ENCODE measurements around the gene NDUFA8.

The NDUFA8 gene

GRCh38 chr9:122183501-122183900 lies 23.9 kb upstream of the NDUFA8 start:
- DNase-seq: no peak

- DNase-seq: no peak
Observed at GRCh38 chr9:122180633-122181032, 21.1 kb upstream of the NDUFA8 start.

GRCh38 chr9:122179690-122180074 lies 20.1 kb upstream of the NDUFA8 start:
- no peak for DNase-seq

- DNase-seq: no peak
Observed at GRCh38 chr9:122179054-122179689, 19.6 kb upstream of the NDUFA8 start.

- no peak for DNase-seq
Observed at GRCh38 chr9:122176916-122177315, 17.3 kb upstream of the NDUFA8 start.

- no peak for DNase-seq
Observed at GRCh38 chr9:122173670-122174069, 14.1 kb upstream of the NDUFA8 start.

GRCh38 chr9:122172131-122172530 lies 12.6 kb upstream of the NDUFA8 start:
- DNase-seq: no peak

GRCh38 chr9:122168356-122168755 lies 8.8 kb upstream of the NDUFA8 start:
- no peak for DNase-seq

GRCh38 chr9:122164286-122164685 lies 4.7 kb upstream of the NDUFA8 start:
- DNase-seq: no peak

- no peak for DNase-seq
Observed at GRCh38 chr9:122162415-122162814, 2.8 kb upstream of the NDUFA8 start.

- no peak for DNase-seq
Observed at GRCh38 chr9:122159925-122160246, 307 bp upstream of the NDUFA8 start.

- DNase-seq: peak; percentile 2
Observed at GRCh38 chr9:122158202-122158601, 1.4 kb downstream of the NDUFA8 start.

GRCh38 chr9:122155796-122156195 lies 3.8 kb downstream of the NDUFA8 start:
- no peak for DNase-seq

- no peak for DNase-seq
Observed at GRCh38 chr9:122151267-122151828, 8.2 kb downstream of the NDUFA8 start.

- DNase-seq: no peak
Observed at GRCh38 chr9:122145592-122145863, 14.1 kb downstream of the NDUFA8 start.

GRCh38 chr9:122144836-122145591 lies 14.6 kb downstream of the NDUFA8 start:
- DNase-seq: no peak

- DNase-seq: no peak
Observed at GRCh38 chr9:122143876-122144405, 15.6 kb downstream of the NDUFA8 start.

GRCh38 chr9:122143296-122143695 lies 16.3 kb downstream of the NDUFA8 start:
- no peak for DNase-seq

- no peak for DNase-seq
Observed at GRCh38 chr9:122141671-122142070, 17.9 kb downstream of the NDUFA8 start.

GRCh38 chr9:122140368-122141193 lies 19.0 kb downstream of the NDUFA8 start:
- no peak for DNase-seq

GRCh38 chr9:122138560-122139268 lies 20.9 kb downstream of the NDUFA8 start:
- no peak for DNase-seq

GRCh38 chr9:122135529-122135859 lies 24.1 kb downstream of the NDUFA8 start:
- DNase-seq: no peak
